Measurements from ENCODE around the gene SLC5A11.

Gene SLC5A11

DNA sequence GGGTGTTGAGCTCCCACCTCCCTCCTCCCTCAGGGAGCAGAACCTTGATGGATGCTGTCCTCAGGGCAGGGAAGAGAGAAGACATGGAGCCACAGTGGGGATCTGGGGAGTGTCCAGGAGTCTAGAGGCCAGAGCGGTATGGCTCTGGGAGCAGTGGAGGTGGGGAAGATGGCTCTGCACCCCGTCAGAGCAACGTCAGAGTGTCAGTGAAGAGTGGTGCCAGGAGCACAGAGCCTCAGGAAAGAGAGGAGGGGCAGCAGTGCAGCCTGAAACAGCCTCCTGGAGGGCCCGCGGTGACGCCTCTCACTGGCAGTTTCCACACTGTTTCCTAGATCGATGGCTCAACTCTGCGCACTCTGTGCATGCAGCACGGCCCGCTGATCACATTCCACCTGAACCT is 23.2 kb upstream of the SLC5A11 start:
- no peak overlapping the region for H3K4me3 ChIP-seq (replicated peaks; ENCODE audit: low read depth, low read length)
- TF ChIP-seq, protein P1, sequence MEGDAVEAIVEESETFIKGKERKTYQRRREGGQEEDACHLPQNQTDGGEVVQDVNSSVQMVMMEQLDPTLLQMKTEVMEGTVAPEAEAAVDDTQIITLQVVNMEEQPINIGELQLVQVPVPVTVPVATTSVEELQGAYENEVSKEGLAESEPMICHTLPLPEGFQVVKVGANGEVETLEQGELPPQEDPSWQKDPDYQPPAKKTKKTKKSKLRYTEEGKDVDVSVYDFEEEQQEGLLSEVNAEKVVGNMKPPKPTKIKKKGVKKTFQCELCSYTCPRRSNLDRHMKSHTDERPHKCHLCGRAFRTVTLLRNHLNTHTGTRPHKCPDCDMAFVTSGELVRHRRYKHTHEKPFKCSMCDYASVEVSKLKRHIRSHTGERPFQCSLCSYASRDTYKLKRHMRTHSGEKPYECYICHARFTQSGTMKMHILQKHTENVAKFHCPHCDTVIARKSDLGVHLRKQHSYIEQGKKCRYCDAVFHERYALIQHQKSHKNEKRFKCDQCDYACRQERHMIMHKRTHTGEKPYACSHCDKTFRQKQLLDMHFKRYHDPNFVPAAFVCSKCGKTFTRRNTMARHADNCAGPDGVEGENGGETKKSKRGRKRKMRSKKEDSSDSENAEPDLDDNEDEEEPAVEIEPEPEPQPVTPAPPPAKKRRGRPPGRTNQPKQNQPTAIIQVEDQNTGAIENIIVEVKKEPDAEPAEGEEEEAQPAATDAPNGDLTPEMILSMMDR (IDR thresholded peaks at IDR 0.05; ENCODE audit: low read depth, low read length, missing control alignments): no peak
- DNase-seq (ENCODE audit: extremely low read depth, low read depth): no peak

DNA sequence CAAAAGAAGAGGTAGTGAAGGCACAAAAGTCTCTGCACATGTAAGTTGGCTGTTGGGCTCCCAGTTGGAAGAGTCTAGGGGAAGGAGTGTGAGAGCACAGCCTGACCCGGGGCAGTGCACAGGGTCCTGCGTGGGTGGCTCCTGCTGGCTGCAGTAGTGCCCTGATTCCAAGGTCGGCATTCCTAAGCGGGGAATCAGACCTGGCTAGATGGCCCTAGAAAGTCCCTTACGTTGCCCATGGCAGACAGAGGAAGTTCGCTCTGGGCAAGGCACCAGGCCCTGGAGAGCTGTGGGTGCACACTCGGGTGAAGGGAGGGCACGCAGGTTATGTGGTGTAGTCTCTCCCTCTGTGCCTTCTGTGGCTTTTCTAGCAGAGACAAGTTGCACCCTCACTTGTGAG is 22.8 kb upstream of the SLC5A11 start:
- no peak for DNase-seq (ENCODE audit: extremely low read depth, low read depth)
- TF ChIP-seq, protein P1 (IDR thresholded peaks at IDR 0.05; ENCODE audit: low read depth, low read length, missing control alignments): no peak
- no peak overlapping the region for H3K4me3 ChIP-seq (replicated peaks; ENCODE audit: low read depth, low read length)

DNA sequence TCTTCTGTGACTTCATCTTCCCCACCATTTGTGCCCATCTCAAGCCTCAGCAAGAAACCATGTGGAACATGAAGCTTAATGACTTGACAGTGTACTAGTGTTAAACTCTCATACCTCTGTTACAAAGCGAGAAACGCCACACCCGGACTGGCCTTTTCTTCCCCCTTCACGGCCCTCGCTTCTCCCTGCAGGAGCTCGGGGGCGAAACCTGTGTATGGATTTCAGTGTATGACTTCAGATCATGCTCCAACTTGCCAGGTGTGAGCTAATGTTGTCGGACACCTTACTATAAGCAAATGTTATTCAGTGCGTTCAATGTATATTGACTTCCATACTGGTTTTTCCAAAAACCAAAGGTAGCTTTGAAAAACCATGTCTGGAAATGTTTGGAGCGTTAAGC is 20.1 kb upstream of the SLC5A11 start:
- H3K4me3 ChIP-seq (replicated peaks; ENCODE audit: low read depth, low read length): no peak overlapping the region
- TF ChIP-seq, protein P1 (IDR thresholded peaks at IDR 0.05; ENCODE audit: low read depth, low read length, missing control alignments): no peak
- no peak for DNase-seq (ENCODE audit: extremely low read depth, low read depth)

DNA sequence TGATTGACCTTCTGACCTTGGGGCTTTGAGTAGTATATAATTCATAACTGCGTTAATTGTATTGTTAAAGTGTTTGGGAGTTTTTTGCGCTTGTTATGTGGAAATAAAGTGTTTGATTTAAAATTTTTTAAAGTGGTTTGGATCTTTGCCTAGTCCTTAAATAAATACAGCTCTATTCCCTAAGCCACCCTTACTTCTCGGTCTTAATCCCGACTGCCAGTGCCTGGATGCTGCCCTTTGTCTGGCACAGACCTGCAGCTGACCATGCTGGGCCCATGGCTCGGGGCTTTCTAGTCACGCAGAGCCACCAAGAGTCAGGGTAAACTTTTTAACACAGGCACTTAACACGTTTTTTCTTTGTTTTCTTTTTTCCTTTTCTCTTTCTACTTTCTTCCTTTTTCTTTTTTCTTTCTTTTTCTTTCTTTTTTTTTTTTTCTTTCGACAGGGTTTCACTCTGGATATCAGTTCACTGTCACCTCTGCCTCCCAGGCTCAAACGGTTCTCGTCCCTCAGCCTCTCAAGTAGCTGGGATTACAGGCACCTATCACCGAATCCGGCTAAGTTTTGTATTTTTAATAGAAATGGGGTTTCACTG is 19.6 kb upstream of the SLC5A11 start:
- DNase-seq (ENCODE audit: extremely low read depth, low read depth): no peak
- TF ChIP-seq, protein P1 (IDR thresholded peaks at IDR 0.05; ENCODE audit: low read depth, low read length, missing control alignments): no peak

DNA sequence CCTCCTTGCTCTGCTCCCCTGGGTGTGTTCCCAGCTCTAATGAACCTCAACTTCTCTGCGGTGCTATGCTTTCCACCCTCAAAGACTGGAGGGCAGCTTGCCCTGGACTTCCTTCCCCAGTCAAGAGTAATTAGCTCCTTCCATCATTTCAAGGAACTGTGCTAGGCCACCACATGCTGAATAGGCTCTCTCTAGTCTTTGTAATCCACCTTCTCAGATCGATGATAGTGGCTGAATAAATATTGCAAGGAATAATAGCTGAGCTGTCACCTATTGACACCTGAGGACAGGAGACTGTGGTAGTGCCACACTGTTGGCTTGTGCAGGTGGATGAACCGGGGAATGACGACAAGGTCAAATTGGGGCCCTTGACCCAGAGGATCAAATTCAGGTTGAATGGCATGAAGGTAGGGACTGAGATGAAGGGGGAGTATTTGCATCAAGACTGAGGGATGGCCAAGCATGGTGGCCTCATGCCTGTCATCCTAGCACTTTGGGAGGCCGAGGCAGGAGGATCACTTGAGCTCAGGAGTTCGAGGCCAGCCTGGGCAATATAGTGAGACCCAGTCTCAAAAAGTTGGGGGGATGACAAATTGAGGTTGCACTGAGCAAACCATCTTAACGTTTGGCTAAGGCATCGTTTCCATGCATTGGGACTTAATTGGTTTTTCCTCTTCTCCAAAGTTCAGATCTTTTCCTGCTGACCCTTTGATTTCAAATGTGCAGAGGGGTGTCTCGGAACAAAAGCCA is 18.8 kb upstream of the SLC5A11 start:
- no peak overlapping the region for H3K4me3 ChIP-seq (replicated peaks; ENCODE audit: low read depth, low read length)
- DNase-seq (ENCODE audit: extremely low read depth, low read depth): no peak
- TF ChIP-seq, protein P1 (IDR thresholded peaks at IDR 0.05; ENCODE audit: low read depth, low read length, missing control alignments): no peak

More for the DNA sequence above, 19.6 kb upstream of the SLC5A11 start:
- no peak overlapping the region for H3K4me3 ChIP-seq (replicated peaks; ENCODE audit: low read depth, low read length)

DNA sequence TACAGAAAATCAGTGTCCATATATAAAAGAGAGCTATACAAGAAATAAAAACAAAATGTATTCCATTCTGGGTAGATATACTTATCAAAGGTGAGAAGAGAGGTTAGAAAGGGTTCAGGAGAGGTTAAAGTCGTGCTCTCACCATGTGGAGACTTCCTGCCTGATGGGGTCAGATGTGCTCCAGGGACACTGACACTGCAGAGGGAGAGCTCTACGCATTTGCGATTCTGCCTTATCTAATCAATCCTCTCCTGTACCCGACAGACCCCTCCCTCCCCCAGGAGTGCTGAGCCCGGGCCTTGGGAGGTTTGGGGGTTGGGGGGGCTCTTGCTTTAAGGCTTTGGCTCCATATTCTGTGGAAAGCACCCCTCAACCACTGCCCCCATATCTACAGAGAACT is 16.6 kb upstream of the SLC5A11 start:
- H3K4me3 ChIP-seq (replicated peaks; ENCODE audit: low read depth, low read length): no peak overlapping the region
- TF ChIP-seq, protein P1 (IDR thresholded peaks at IDR 0.05; ENCODE audit: low read depth, low read length, missing control alignments): no peak
- DNase-seq (ENCODE audit: extremely low read depth, low read depth): no peak

All from HFF-Myc (cell line).